CD14-positive monocyte (primary cell): ENCODE data around the gene DACT1. TPM values are rescaled to one million over a fixed set of nuclear protein-coding genes. Genes with fewer than 3 reads are reported as not detected.

Experiments
- DNase-seq, 3 donors: peaks; one replicate each; pipeline ENCODE4 v3.0.0-alpha.2; 2011 to 2022
- H2AFZ ChIP-seq: 2 replicates; pipeline ENCODE4 v1.6.0; 2012; ENCODE audit warnings: mild to moderate bottlenecking, low read depth, low read length, inconsistent platforms; ENCODE audit not compliant: insufficient read depth, poor library complexity, severe bottlenecking
- H3K27ac ChIP-seq, 2 donors: 1 replicate in 1 of 2; 2 replicates in 1 of 2; pipeline ENCODE4 v1.5.1; 2012 to 2013; ENCODE audit warnings: low read length in 2 of 2, control low read depth in 1 of 2, inconsistent platforms in 1 of 2, low read depth in 1 of 2, mild to moderate bottlenecking in 1 of 2
- H3K27me3 ChIP-seq, 2 donors: one replicate each; pipeline versions ENCODE4 v1.6.0 to v1.6.1; 2011 to 2013; ENCODE audit warnings: low read length in 2 of 2; ENCODE audit not compliant: control insufficient read depth in 2 of 2, insufficient read depth in 2 of 2
- H3K36me3 ChIP-seq, 2 donors: replicated peaks in 1 of 2; 1 replicate in 1 of 2; 2 replicates in 1 of 2; pipeline versions ENCODE4 v1.5.1 to v1.6.1; 2012 to 2013; ENCODE audit warnings: low read length in 2 of 2, control low read depth in 1 of 2, inconsistent platforms in 1 of 2, mild to moderate bottlenecking in 1 of 2; ENCODE audit not compliant: insufficient read depth in 2 of 2, control insufficient read depth in 1 of 2
- H3K4me1 ChIP-seq, 2 donors: 1 replicate in 1 of 2; 2 replicates in 1 of 2; pipeline versions ENCODE4 v1.5.1 to v1.6.1; 2012 to 2013; ENCODE audit warnings: low read length in 2 of 2, control low read depth in 1 of 2, inconsistent platforms in 1 of 2, mild to moderate bottlenecking in 1 of 2, moderate library complexity in 1 of 2; ENCODE audit not compliant: insufficient read depth in 2 of 2, control insufficient read depth in 1 of 2
- H3K4me2 ChIP-seq: replicated peaks from 2 replicates; pipeline ENCODE3; 2012; ENCODE audit warnings: low read length, moderate library complexity, mild to moderate bottlenecking; ENCODE audit not compliant: poor library complexity, severe bottlenecking; ENCODE audit errors: extremely low read depth
- H3K4me3 ChIP-seq, 3 experiments: fragments of 200-600 bp in 1 of 3; sonication (generic) in 1 of 3; replicated peaks in 1 of 3; 1 replicate in 2 of 3; 2 replicates in 1 of 3; pipeline ENCODE4 v1.5.1; 2011 to 2013; ENCODE audit warnings: low read length in 3 of 3, mild to moderate bottlenecking in 3 of 3, control low read depth in 2 of 3, low read depth in 2 of 3, inconsistent platforms in 1 of 3, moderate library complexity in 1 of 3
- H3K79me2 ChIP-seq: 2 replicates; pipeline ENCODE4 v1.6.0; 2012; ENCODE audit warnings: mild to moderate bottlenecking, control low read depth, inconsistent platforms, low read length, moderate library complexity; ENCODE audit not compliant: insufficient read depth
- H3K9ac ChIP-seq: 2 replicates; pipeline ENCODE4 v1.6.0; 2017; ENCODE audit warnings: low read length, mild to moderate bottlenecking; ENCODE audit not compliant: insufficient read depth, poor library complexity, severe bottlenecking
- H3K9me3 ChIP-seq, 2 donors: replicated peaks in 1 of 2; 1 replicate in 1 of 2; 2 replicates in 1 of 2; pipeline versions ENCODE4 v1.5.1 to v1.6.1; 2012 to 2013; ENCODE audit warnings: low read length in 2 of 2, control low read depth in 1 of 2; ENCODE audit not compliant: control insufficient read depth in 1 of 2, insufficient read depth in 1 of 2
- H4K20me1 ChIP-seq: 2 replicates; pipeline ENCODE4 v1.6.0; 2012; ENCODE audit warnings: mild to moderate bottlenecking, low read length, control low read depth, moderate library complexity; ENCODE audit not compliant: insufficient read depth
- H3K27ac Mint-ChIP-seq, 7 donors: one replicate each; pipeline ENCODE4 v1.8.0; 2020; ENCODE audit warnings: mild to moderate bottlenecking in 7 of 7, mixed read lengths in 7 of 7, moderate library complexity in 6 of 7, inconsistent platforms in 2 of 7
- H3K27me3 Mint-ChIP-seq, 3 donors: one replicate each; pipeline ENCODE4 v1.8.0; 2021 to 2022; ENCODE audit warnings: low read depth in 3 of 3, mild to moderate bottlenecking in 3 of 3, mixed read lengths in 3 of 3, moderate library complexity in 3 of 3, inconsistent platforms in 1 of 3
- H3K36me3 Mint-ChIP-seq, 2 donors: one replicate each; pipeline ENCODE4 v1.8.0; 2020; ENCODE audit warnings: mixed read lengths in 2 of 2, inconsistent platforms in 1 of 2, mild to moderate bottlenecking in 1 of 2
- H3K4me1 Mint-ChIP-seq: one replicate; pipeline ENCODE4 v1.8.0; 2020; ENCODE audit warnings: mild to moderate bottlenecking, mixed read lengths
- H3K4me3 Mint-ChIP-seq, 2 donors: one replicate each; pipeline ENCODE4 v1.8.0; 2020; ENCODE audit warnings: mild to moderate bottlenecking in 2 of 2, mixed read lengths in 2 of 2, moderate library complexity in 1 of 2
- H3K9me3 Mint-ChIP-seq, 7 donors: one replicate each; pipeline ENCODE4 v1.8.0; 2020 to 2022; ENCODE audit warnings: mixed read lengths in 7 of 7, mild to moderate bottlenecking in 6 of 7, moderate library complexity in 6 of 7, inconsistent platforms in 2 of 7
- CTCF ChIP-seq: fragments of 200-600 bp; IDR thresholded peaks from one replicate; pipeline ENCODE4 v1.8.0; 2022; ENCODE audit warnings: antibody characterized with exemption, mild to moderate bottlenecking
- WGBS: methylation state at CpG from one replicate; pipeline ENCODE4 v1.1.5; 2013; ENCODE audit warnings: missing lambda C conversion rate; ENCODE audit not compliant: insufficient coverage; 5-methylcytosine and 5-hydroxymethylcytosine counted together
- intact Hi-C, 2 donors: fragments of 100-400 bp; cut with micrococcal nuclease; formaldehyde crosslinking; loops; one replicate each; pipeline versions ENCODE4 v1.15.0 to v1.15.1; 2023
- polyA plus RNA-seq, 3 donors: library from polyadenylated mRNA; depleted of rRNA in 1 of 3; unstranded in 2 of 3; stranded (reverse) in 1 of 3; fragments of 300-500 nt in 2 of 3; fragments of >200 nt in 1 of 3; fragmentation: Illumina TruSeq in 2 of 3; gene quantifications; 1 replicate in 2 of 3; 2 replicates in 1 of 3; pipeline ENCODE4 v1.2.3, GENCODE V29; 2012 to 2021

DACT1 gene
- polyA plus RNA-seq, 3 donors: 0.09 TPM; not detected in 2

- Histone ChIP-seq H3K79me2 (no peaks in the 10 kb centered on the region), H3K36me3 (no peaks in the 10 kb centered on the region), H3K4me3 (no peak overlapping the region), H3K4me1 (no peaks in the 10 kb centered on the region), H3K9ac (no peak overlapping the region), H3K4me2 (no peak overlapping the region), H3K27ac (no peak overlapping the region), H4K20me1 (no peaks in the 10 kb centered on the region), H2AFZ (no peak overlapping the region), H3K27me3 (no peaks in the 10 kb centered on the region), H3K9me3 (peaks cover 0 to 14% of the 10 kb centered on the region in 2 donors)
- DNase-seq: no peak
- Mint-ChIP-seq H3K36me3 (no peaks in the 10 kb centered on the region), H3K4me3 (no peak overlapping the region), H3K9me3 (peaks cover 0 to 17% (median 13%) of the 10 kb centered on the region in 7 donors), H3K27me3 (peaks cover 0 to 5% (median 4%) of the 10 kb centered on the region in 3 donors), H3K4me1 (no peaks in the 10 kb centered on the region), H3K27ac (no peak overlapping the region)
- 100% methylated on average over 3 of the region's 4 CpGs for WGBS
- no peak for TF ChIP-seq CTCF
- intact Hi-C loops: no loop called here
These were observed 10.0 kb downstream of the DACT1 start for GRCh38 chr14:58647777-58648176.

- no peaks in the 10 kb centered on the region for H3K36me3 Mint-ChIP-seq
- Histone ChIP-seq H3K9ac (no peak overlapping the region), H3K79me2 (no peaks in the 10 kb centered on the region), H4K20me1 (no peaks in the 10 kb centered on the region), H3K4me3 (no peak overlapping the region), H2AFZ (no peak overlapping the region), H3K27me3 (no peaks in the 10 kb centered on the region), H3K4me2 (no peak overlapping the region), H3K4me1 (no peaks in the 10 kb centered on the region), H3K9me3 (peaks cover 0 to 17% of the 10 kb centered on the region in 2 donors), H3K27ac (no peak overlapping the region), H3K36me3 (no peaks in the 10 kb centered on the region)
- no peak for DNase-seq
- H3K9me3 Mint-ChIP-seq: peaks cover 0 to 23% (median 17%) of the 10 kb centered on the region in 7 donors
- no peak overlapping the region for H3K4me3 Mint-ChIP-seq
- TF ChIP-seq CTCF: no peak
- no peaks in the 10 kb centered on the region for H3K4me1 Mint-ChIP-seq
- no CpG with 5 or more reads among the region's 2 CpGs for WGBS
- intact Hi-C loops: no loop called here
- H3K27me3 Mint-ChIP-seq: peaks cover 0 to 2% (median 0%) of the 10 kb centered on the region in 3 donors
- no peak overlapping the region for H3K27ac Mint-ChIP-seq
These were observed 13.1 kb downstream of the DACT1 start for GRCh38 chr14:58650857-58651256.
